ENCODE measurements around the gene METTL21C. TPM values are rescaled to one million over a fixed set of nuclear protein-coding genes. Genes with fewer than 3 reads are reported as not detected.
A peak's percentile ranks its signal among the peaks of the same experiment; 100 is the strongest.

METTL21C gene
- total RNA-seq, 1 experiment from 2014 or later: not detected

DNA sequence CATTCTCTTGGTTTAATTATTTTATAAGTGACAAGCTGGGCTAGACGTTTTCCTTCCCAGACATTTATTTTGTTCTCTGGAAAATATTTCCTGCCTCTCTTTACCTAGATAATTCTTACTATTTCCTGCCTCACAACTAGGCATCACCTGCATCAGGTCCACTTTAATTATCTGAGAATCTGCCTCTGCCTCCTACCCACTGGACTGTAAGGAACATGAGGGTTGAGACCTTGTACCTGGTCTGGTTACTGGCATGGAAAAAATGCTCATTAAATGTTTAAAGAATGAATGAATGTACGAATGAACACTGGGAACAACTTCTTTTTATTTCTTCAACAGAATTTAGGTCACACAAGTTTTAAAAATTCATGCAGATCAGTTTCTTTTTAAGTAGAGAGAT, 13.4 kb upstream of the METTL21C start:
- CTCF ChIA-PET: no interaction called here
- Histone ChIP-seq H3K4me3 (no peak overlapping the region), H3K27ac (peak overlapping the region; percentile 41; the same call in 1 of the 2 replicates)

GRCh38 chr13:102707467-102707866, 12.6 kb upstream of the METTL21C start:
- Histone ChIP-seq H4K20me1 (ENCODE audit: insufficient read depth) (no peaks in the 10 kb centered on the region), H3K27me3 (ENCODE audit: insufficient read depth, low read depth) (no peaks in the 10 kb centered on the region), H3K27ac (peak overlapping the region; percentile 41; the same call in 1 of the 2 replicates), H3F3A (ENCODE audit: insufficient read depth, low read depth) (peaks cover 43% of the 10 kb centered on the region), H3K4me1 (replicated peaks; ENCODE audit: insufficient read depth) (peaks cover 58% of the 10 kb centered on the region), H3K4me3 (no peak overlapping the region), H3K79me2 (ENCODE audit: low read depth) (no peaks in the 10 kb centered on the region), H3K4me2 (peak overlapping the region; percentile 49), H3K9me3 (ENCODE audit: insufficient read depth, low read depth) (no peaks in the 10 kb centered on the region), H3K9me2 (ENCODE audit: insufficient read depth) (no peaks in the 10 kb centered on the region), H2AFZ (no peak overlapping the region), H3K36me3 (ENCODE audit: low read depth) (no peaks in the 10 kb centered on the region)
- ChIA-PET CTCF (no interaction called here), POLR2A (ENCODE audit: unreplicated experiment) (no interaction called here)
- intact Hi-C loops (cut with micrococcal nuclease; ENCODE audit: unreplicated experiment): no loop called here
- BruUV-seq (replicated peaks): no TSS peak
- peak in 1 of 2 experiments; percentile 70 for DNase-seq
- TF ChIP-seq EZH2 (IDR thresholded peaks at IDR 0.05; ENCODE audit: low read depth): no peak
- no peak for TF ChIP-seq CTCF (conservative IDR thresholded peaks at IDR 0.05)

More for the DNA sequence above, 13.4 kb upstream of the METTL21C start:
- no peak for TF ChIP-seq CTCF (conservative IDR thresholded peaks at IDR 0.05)
- TF ChIP-seq EZH2 (IDR thresholded peaks at IDR 0.05; ENCODE audit: low read depth): no peak
- no peak for DNase-seq
- intact Hi-C loops (cut with micrococcal nuclease; ENCODE audit: unreplicated experiment): no loop called here
- peaks cover 36% of the 10 kb centered on the region for H3F3A ChIP-seq (ENCODE audit: insufficient read depth, low read depth)
- H3K9me2 ChIP-seq (ENCODE audit: insufficient read depth): no peaks in the 10 kb centered on the region
- H3K36me3 ChIP-seq (ENCODE audit: low read depth): no peaks in the 10 kb centered on the region
- H3K79me2 ChIP-seq (ENCODE audit: low read depth): no peaks in the 10 kb centered on the region
- H3K9me3 ChIP-seq (ENCODE audit: insufficient read depth, low read depth): no peaks in the 10 kb centered on the region
- POLR2A ChIA-PET (ENCODE audit: unreplicated experiment): interaction anchor here (0.5 kb wide), 1 partner anchor 1450 kb away, joined by 10 read pairs; no protein-coding TSS in a partner anchor
- no peak overlapping the region for H3K4me2 ChIP-seq
- H4K20me1 ChIP-seq (ENCODE audit: insufficient read depth): no peaks in the 10 kb centered on the region
- no peaks in the 10 kb centered on the region for H3K27me3 ChIP-seq (ENCODE audit: insufficient read depth, low read depth)
- H2AFZ ChIP-seq: no peak overlapping the region
- no TSS peak for BruUV-seq (replicated peaks)
- H3K4me1 ChIP-seq (replicated peaks; ENCODE audit: insufficient read depth): peaks cover 53% of the 10 kb centered on the region

DNA sequence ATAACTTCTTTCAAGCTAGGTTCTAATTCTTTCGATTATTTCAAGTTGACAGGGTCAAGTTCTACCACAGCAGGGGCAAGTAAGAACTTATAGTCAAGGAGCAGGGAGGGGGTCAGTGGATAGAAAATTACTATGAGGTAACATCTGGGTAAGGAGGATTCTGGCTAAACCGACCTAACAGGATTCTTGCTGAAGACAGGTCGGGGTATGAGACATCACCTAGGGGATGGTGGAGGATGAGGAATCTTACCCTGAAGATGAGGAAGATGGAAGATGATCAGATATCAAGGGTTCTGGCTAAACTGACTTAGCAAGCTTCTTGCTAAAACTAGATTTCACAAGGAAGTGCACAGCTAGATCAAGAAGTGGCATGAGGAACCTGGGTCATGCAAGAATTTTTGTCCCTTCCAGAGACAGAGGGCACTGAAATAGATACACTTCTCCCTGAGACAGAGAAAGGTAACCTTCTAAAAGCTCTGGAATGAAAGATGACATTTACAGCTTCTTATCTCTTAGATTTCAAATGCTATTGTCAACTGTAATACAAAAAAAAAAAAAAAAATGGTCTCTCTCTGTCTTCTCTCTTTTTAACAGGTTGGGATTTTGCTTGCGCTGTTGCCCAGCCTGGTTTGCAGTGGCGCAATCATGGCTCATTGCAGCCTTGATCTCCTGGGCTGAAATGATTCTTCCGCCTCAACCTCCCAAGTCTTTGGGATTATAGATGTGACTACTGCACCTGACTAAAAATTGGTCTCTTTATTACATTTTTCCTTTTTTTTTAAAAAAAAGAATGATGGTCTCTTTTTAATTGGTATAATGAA, 9.6 kb upstream of the METTL21C start:
- no TSS peak for BruUV-seq (replicated peaks)
- peaks cover 63% of the 10 kb centered on the region for H3K4me1 ChIP-seq (replicated peaks; ENCODE audit: insufficient read depth)
- H3K27me3 ChIP-seq (ENCODE audit: insufficient read depth, low read depth): no peaks in the 10 kb centered on the region
- TF ChIP-seq CTCF (conservative IDR thresholded peaks at IDR 0.05) (no peak), EZH2 (IDR thresholded peaks at IDR 0.05; ENCODE audit: low read depth) (no peak)
- no peaks in the 10 kb centered on the region for H3K36me3 ChIP-seq (ENCODE audit: low read depth)
- peak overlapping the region; percentile 69 for H3K27ac ChIP-seq
- H3K9me3 ChIP-seq (ENCODE audit: insufficient read depth, low read depth): no peaks in the 10 kb centered on the region
- intact Hi-C loops (cut with micrococcal nuclease; ENCODE audit: unreplicated experiment): no loop called here
- H3K79me2 ChIP-seq (ENCODE audit: low read depth): no peaks in the 10 kb centered on the region
- peak; percentile 31 to 90 for DNase-seq
- H3F3A ChIP-seq (ENCODE audit: insufficient read depth, low read depth): peaks cover 47% of the 10 kb centered on the region
- peak overlapping the region; percentile 68 for H3K4me2 ChIP-seq
- POLR2A ChIA-PET (ENCODE audit: unreplicated experiment): no interaction called here
- no peaks in the 10 kb centered on the region for H4K20me1 ChIP-seq (ENCODE audit: insufficient read depth)
- H3K9me2 ChIP-seq (ENCODE audit: insufficient read depth): no peaks in the 10 kb centered on the region
- CTCF ChIA-PET: no interaction called here
- no peak overlapping the region for H2AFZ ChIP-seq
- H3K4me3 ChIP-seq: peak overlapping the region; percentile 7; the same call in 1 of the 2 replicates
